OCI-LY3 (cell line): ENCODE data around the gene ZNF205.

Experiments
- CTCF ChIP-seq: fragments of 200-600, 300-600 bp; sonication (generic); IDR thresholded peaks from 2 replicates; pipeline ENCODE4 v1.5.1; 2014; ENCODE audit warnings: antibody characterized with exemption, low read length, low read depth
- EZH2phosphoT487 ChIP-seq: fragments of 200-600 bp; shearing (Covaris generic); IDR thresholded peaks from 2 replicates; pipeline ENCODE4 v1.6.1; 2018; ENCODE audit warnings: antibody characterized with exemption, mixed run types, low read depth

- TF ChIP-seq EZH2phosphoT487 (no peak), CTCF (peak; percentile 59)
These were observed 40.0 kb downstream of the ZNF205 start for GRCh38 chr16:3152277-3152990.
